Ishikawa (cell line): ENCODE results near the gene CCDC50.

ENCODE experiments used
- CEBPB ChIP-seq: IDR thresholded peaks from 2 replicates; pipeline ENCODE4 v1.6.1; 2012
- CREB1 ChIP-seq: IDR thresholded peaks from 2 replicates; pipeline ENCODE4 v1.6.1; 2012; ENCODE audit warnings: low read depth
- EGR1 ChIP-seq: IDR thresholded peaks from 2 replicates; pipeline ENCODE4 v1.6.1; 2012
- EP300 ChIP-seq: IDR thresholded peaks from 2 replicates; pipeline ENCODE4 v1.6.1; 2012; ENCODE audit warnings: borderline replicate concordance
- FOXM1 ChIP-seq: IDR thresholded peaks from 2 replicates; pipeline ENCODE4 v1.6.1; 2012; ENCODE audit warnings: low read depth, borderline replicate concordance
- MAX ChIP-seq: IDR thresholded peaks from 2 replicates; pipeline ENCODE4 v1.6.1; 2012
- NFIC ChIP-seq: IDR thresholded peaks from 2 replicates; pipeline ENCODE4 v1.6.1; 2012
- RAD21 ChIP-seq: IDR thresholded peaks from 2 replicates; pipeline ENCODE4 v1.6.1; 2012; ENCODE audit warnings: low read depth
- REST ChIP-seq: IDR thresholded peaks from 2 replicates; pipeline ENCODE4 v1.6.1; 2012; ENCODE audit warnings: low read depth, mild to moderate bottlenecking
- TAF1 ChIP-seq: IDR thresholded peaks from 2 replicates; pipeline ENCODE4 v1.6.1; 2012; ENCODE audit warnings: low read depth, mild to moderate bottlenecking
- TCF12 ChIP-seq: IDR thresholded peaks from 2 replicates; pipeline ENCODE4 v1.6.1; 2012; ENCODE audit warnings: low read depth
- TEAD4 ChIP-seq: IDR thresholded peaks from 2 replicates; pipeline ENCODE4 v1.6.1; 2012
- USF1 ChIP-seq: IDR thresholded peaks from 2 replicates; pipeline ENCODE4 v1.6.1; 2012
- YY1 ChIP-seq: IDR thresholded peaks from 2 replicates; pipeline ENCODE4 v1.6.1; 2012; ENCODE audit warnings: low read depth
- ZBTB7A ChIP-seq: IDR thresholded peaks from 2 replicates; pipeline ENCODE4 v1.6.1; 2012; ENCODE audit warnings: low read depth

The CCDC50 gene

GRCh38 chr3:191329654-191330529, 698 bp downstream of the CCDC50 start, which contains the start of gene UTS2B:
Gene UTS2B, minus strand, starts transcription at chr3:191330526. Its CDS starts 48,337 bp downstream, at chr3:191282189.
- TF ChIP-seq USF1, result no peak
- TF ChIP-seq ZBTB7A, result no peak; the same call in 1 of the 2 replicates
- TF ChIP-seq YY1, result no peak
- no peak for TF ChIP-seq REST
- TF ChIP-seq NFIC, result no peak
- TF ChIP-seq TEAD4, result peak; percentile 4; the same call in 1 of the 2 replicates
- peak; percentile 72 for TF ChIP-seq MAX

- TF ChIP-seq ZBTB7A, result no peak
- no peak for TF ChIP-seq NFIC
- no peak for TF ChIP-seq EGR1
- no peak for TF ChIP-seq REST
- TF ChIP-seq MAX, result no peak
- no peak for TF ChIP-seq CEBPB
- TF ChIP-seq TCF12, result no peak
- no peak for TF ChIP-seq RAD21
- TF ChIP-seq USF1, result no peak
- TF ChIP-seq TAF1, result no peak
- no peak for TF ChIP-seq FOXM1
These were observed 1.4 kb downstream of the CCDC50 start for GRCh38 chr3:191330530-191331048.

DNA sequence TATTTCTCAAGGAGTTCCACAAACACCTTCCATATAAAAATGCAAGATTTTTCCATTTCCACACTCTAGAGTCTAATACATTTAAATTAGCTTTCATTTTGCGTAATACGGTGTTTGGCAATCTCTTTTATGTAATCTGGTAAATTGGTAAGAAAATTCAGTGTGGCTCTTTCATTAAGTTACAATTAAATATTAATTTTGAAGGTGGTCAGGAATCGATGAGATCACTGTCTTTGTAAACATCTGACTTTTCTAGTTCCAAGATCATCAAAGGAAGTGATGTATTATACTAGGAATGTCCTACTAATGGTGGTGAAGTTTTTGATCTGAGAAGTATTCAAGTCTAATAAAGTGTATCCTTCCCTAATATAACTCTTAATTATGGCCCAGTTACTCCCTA, 2.2 kb downstream of the CCDC50 start:
- TF ChIP-seq CREB1 (no peak), REST (no peak), MAX (no peak), ZBTB7A (no peak), NFIC (no peak), FOXM1 (no peak), RAD21 (no peak)

GRCh38 chr3:191333298-191333880, 4.2 kb downstream of the CCDC50 start:
- no peak for TF ChIP-seq REST
- no peak for TF ChIP-seq TEAD4
- no peak for TF ChIP-seq TAF1
- TF ChIP-seq MAX, result no peak
- TF ChIP-seq RAD21, result no peak
- TF ChIP-seq EP300, result no peak
- TF ChIP-seq CREB1, result no peak
- no peak for TF ChIP-seq TCF12
- TF ChIP-seq NFIC, result no peak
- TF ChIP-seq EGR1, result no peak
- no peak for TF ChIP-seq FOXM1
- TF ChIP-seq CEBPB, result no peak
- no peak for TF ChIP-seq YY1
- TF ChIP-seq ZBTB7A, result no peak
